Endothelial cell of umbilical vein (primary cell): ENCODE results near the gene HAL. TPM values are rescaled to one million over a fixed set of nuclear protein-coding genes. Genes with fewer than 3 reads are reported as not detected.

Experiments
- BruUV-seq: library from RNA; stranded (reverse); fragments of 400-500 nt; replicated peaks from 2 replicates; lab custom pipeline; 2021; lab: Mats Ljungman, UMichigan
- CTCF ChIA-PET: fragments of 300-600, 350-600 bp; sonication (Branson Sonifier 250); formaldehyde crosslinking; loops from one replicate; lab custom pipeline; 2021; ENCODE audit warnings: antibody characterized with exemption, inconsistent platforms; lab: Charles Lee
- POLR2A ChIA-PET: fragments of 300-600, 350-600 bp; sonication (Branson Sonifier 250); formaldehyde crosslinking; loops from one replicate; lab custom pipeline; 2021; ENCODE audit warnings: antibody characterized with exemption, inconsistent platforms; lab: Charles Lee
- DNase-seq: peaks from one replicate; pipeline ENCODE4 v3.0.0-alpha.2; 2011; ENCODE audit warnings: low read depth, low spot score
- FAIRE-seq: peaks from 2 replicates; lab custom pipeline; 2011; peaks lifted over from hg19 to GRCh38; lab: Jason Lieb, UNC
- H2AFZ ChIP-seq: 2 replicates; pipeline ENCODE4 v1.6.0; 2012; ENCODE audit warnings: low read depth, low read length, control low read depth, inconsistent platforms
- H3K27ac ChIP-seq: 2 replicates; pipeline ENCODE4 v1.5.1; 2011; ENCODE audit warnings: low read depth, mild to moderate bottlenecking, control low read depth, low read length, moderate library complexity; ENCODE audit not compliant: insufficient read depth
- H3K27me3 ChIP-seq, 2 experiments: 2 replicates each; pipeline versions ENCODE4 v1.6.0 to v1.6.1; 2011; ENCODE audit warnings: low read length in 2 of 2, mixed read lengths in 1 of 2; ENCODE audit not compliant: control insufficient read depth in 2 of 2, insufficient read depth in 2 of 2
- H3K36me3 ChIP-seq, 2 experiments: 2 replicates in 1 of 2; 3 replicates in 1 of 2; pipeline ENCODE4 v1.5.1; 2011; ENCODE audit warnings: low read length in 2 of 2, mild to moderate bottlenecking in 1 of 2, moderate library complexity in 1 of 2; ENCODE audit not compliant: control insufficient read depth in 2 of 2, insufficient read depth in 2 of 2; ENCODE audit errors: extremely low read depth in 1 of 2
- H3K4me1 ChIP-seq: 3 replicates; pipeline ENCODE4 v1.5.1; 2011; ENCODE audit warnings: mild to moderate bottlenecking, low read length; ENCODE audit not compliant: control insufficient read depth, insufficient read depth; ENCODE audit errors: extremely low read depth
- H3K4me2 ChIP-seq: 2 replicates; pipeline ENCODE4 v1.6.1; 2011; ENCODE audit warnings: low read length, control low read depth, mixed read lengths; ENCODE audit not compliant: insufficient read depth
- H3K4me3 ChIP-seq, 3 experiments: fragments of 200-600 bp in 1 of 3; sonication (generic), shearing (Covaris generic) in 1 of 3; replicated peaks in 1 of 3; 2 replicates each; pipeline ENCODE4 v1.5.1; 2011 to 2016; ENCODE audit warnings: control low read depth in 3 of 3, low read length in 3 of 3, mild to moderate bottlenecking in 2 of 3, inconsistent platforms in 1 of 3, low read depth in 1 of 3, moderate library complexity in 1 of 3; ENCODE audit not compliant: insufficient read depth in 1 of 3
- H3K79me2 ChIP-seq: 2 replicates; pipeline ENCODE4 v1.6.0; 2012; ENCODE audit warnings: low read length, inconsistent platforms; ENCODE audit not compliant: control insufficient read depth, insufficient read depth
- H3K9ac ChIP-seq: replicated peaks from 2 replicates; pipeline ENCODE3; 2011; ENCODE audit warnings: low read length, control low read depth; ENCODE audit not compliant: insufficient read depth; ENCODE audit errors: extremely low read depth
- H3K9me1 ChIP-seq: replicated peaks from 3 replicates; pipeline ENCODE4 v1.6.0; 2011; ENCODE audit warnings: mild to moderate bottlenecking, low read length; ENCODE audit not compliant: control insufficient read depth, insufficient read depth; ENCODE audit errors: extremely low read depth
- H3K9me3 ChIP-seq: replicated peaks from 2 replicates; pipeline ENCODE4 v1.5.1; 2012; ENCODE audit warnings: low read length, inconsistent platforms; ENCODE audit not compliant: control insufficient read depth, insufficient read depth
- H4K20me1 ChIP-seq: replicated peaks from 2 replicates; pipeline ENCODE3; 2011; ENCODE audit warnings: mild to moderate bottlenecking, low read length; ENCODE audit not compliant: control insufficient read depth, insufficient read depth; ENCODE audit errors: extremely low read depth
- CTCF ChIP-seq, 2 donors: IDR thresholded peaks; 1 replicate in 1 of 2; 2 replicates in 1 of 2; pipeline ENCODE4 v1.5.1; 2011; ENCODE audit warnings: low read length in 2 of 2, mild to moderate bottlenecking in 2 of 2, moderate library complexity in 2 of 2, control low read depth in 1 of 2, inconsistent platforms in 1 of 2, low read depth in 1 of 2; ENCODE audit not compliant: insufficient read depth in 1 of 2; ENCODE audit errors: extremely low read depth in 1 of 2
- EZH2 ChIP-seq: IDR thresholded peaks from 2 replicates; pipeline ENCODE4 v1.6.1; 2012; ENCODE audit warnings: borderline replicate concordance, low read depth, mild to moderate bottlenecking, moderate library complexity, low read length, inconsistent platforms; ENCODE audit not compliant: severe bottlenecking
- FOS ChIP-seq: IDR thresholded peaks from 2 replicates; pipeline ENCODE4 v1.6.1; 2011; ENCODE audit warnings: mild to moderate bottlenecking, low read length, moderate library complexity, borderline replicate concordance; ENCODE audit not compliant: insufficient read depth
- GATA2 ChIP-seq: IDR thresholded peaks from 2 replicates; pipeline ENCODE4 v1.7.0; 2011; ENCODE audit warnings: low read depth, mild to moderate bottlenecking, moderate library complexity, mixed read lengths, low read length; ENCODE audit not compliant: insufficient read length, insufficient read depth
- JUN ChIP-seq: IDR thresholded peaks from 2 replicates; pipeline ENCODE4 v1.6.1; 2011; ENCODE audit warnings: borderline replicate concordance, low read depth; ENCODE audit not compliant: insufficient read length, insufficient read depth
- MAX ChIP-seq: IDR thresholded peaks from 2 replicates; pipeline ENCODE4 v1.6.1; 2011; ENCODE audit not compliant: insufficient read depth, insufficient read length
- MYC ChIP-seq: IDR thresholded peaks from one replicate; pipeline ENCODE4 v1.6.1; 2011; ENCODE audit warnings: mild to moderate bottlenecking, low read depth, low read length
- POLR2A ChIP-seq: IDR thresholded peaks from 2 replicates; pipeline ENCODE4 v1.6.1; 2012; ENCODE audit warnings: low read depth, mild to moderate bottlenecking, control low read depth, low read length
- POLR2AphosphoS5 ChIP-seq: IDR thresholded peaks from 2 replicates; pipeline ENCODE4 v1.6.1; 2012; ENCODE audit warnings: low read depth, mild to moderate bottlenecking, control low read depth, low read length, moderate library complexity; ENCODE audit not compliant: insufficient read depth
- dilution Hi-C: fragments of 300-500 bp; cut with MboI; formaldehyde crosslinking; loops from one replicate; pipeline ENCODE4 v1.15.0; 2019; ENCODE audit warnings: low sequenced_read_pairs; ENCODE audit not compliant: extremely low pct_ligation_motif_present
- intact Hi-C: fragments of 100-400 bp; cut with micrococcal nuclease; formaldehyde crosslinking; loops from one replicate; pipeline ENCODE4 v1.10.0; 2022
- polyA plus RNA-seq, 4 experiments: library from polyadenylated mRNA; depleted of rRNA in 3 of 4; stranded (reverse) in 3 of 4; unstranded in 1 of 4; fragments of >200 nt; gene quantifications; 2 replicates each; pipeline versions ENCODE4 v1.2.1 to v1.2.3, GENCODE V29; 2011 to 2012; ENCODE audit warnings: missing spikeins in 1 of 4
- total RNA-seq: library from RNA; stranded (reverse); gene quantifications from 2 replicates; pipeline ENCODE4 v1.2.3, GENCODE V29; 2021

The HAL gene
- total and polyA plus RNA-seq, 2 donors (not counting 3 experiments of a cell fraction or from before 2014, with no cell fraction given): 0.18 to 0.62 TPM

- Histone ChIP-seq H4K20me1 (no peaks in the 10 kb centered on the region), H2AFZ (no peak overlapping the region), H3K9me3 (no peaks in the 10 kb centered on the region), H3K4me3 (no peak overlapping the region), H3K9me1 (no peaks in the 10 kb centered on the region), H3K4me2 (no peak overlapping the region), H3K27ac (no peak overlapping the region), H3K27me3 (peaks cover 14 to 31% of the 10 kb centered on the region in 2 experiments), H3K36me3 (no peaks in the 10 kb centered on the region), H3K79me2 (no peaks in the 10 kb centered on the region), H3K9ac (no peak overlapping the region), H3K4me1 (no peaks in the 10 kb centered on the region)
- ChIA-PET CTCF (interaction anchor here (1.0 to 4.4 kb wide), 2 partner anchors 10 to 71 kb away, joined by 5 to 29 read pairs; no protein-coding TSS in a partner anchor), POLR2A (no interaction called here)
- DNase-seq: no peak
- no peak for FAIRE-seq
- no peak for TF ChIP-seq GATA2
- TF ChIP-seq MAX: no peak
- no peak for TF ChIP-seq POLR2A
- TF ChIP-seq MYC: no peak
- TF ChIP-seq POLR2AphosphoS5: no peak
- TF ChIP-seq EZH2: no peak
- TF ChIP-seq CTCF (IDR thresholded peaks at IDR 0.05; ENCODE audit: extremely low read depth in 1 of 2, insufficient read depth in 1 of 2, low read depth in 1 of 2, low read length in 2 of 2): no peak
- TF ChIP-seq JUN: no peak
- TF ChIP-seq FOS: no peak
- intact Hi-C loops: no loop called here
- dilution Hi-C loops: no loop called here
- no TSS peak for BruUV-seq
These were observed 6.5 kb downstream of the HAL start for GRCh38 chr12:95989504-95990123.
